Effector CD8-positive, alpha-beta T cell (primary cell): ENCODE measurements around the gene CEP89.
"Not testable (repeated sequence)": the region's sequence is repeated elsewhere in the genome, so short reads cannot be mapped to it uniquely, and the experiment has no call there.

ENCODE experiments used
- DNase-seq: peaks from one replicate; lab custom pipeline; 2025; lab: John Stamatoyannopoulos, UW

Gene CEP89

DNA sequence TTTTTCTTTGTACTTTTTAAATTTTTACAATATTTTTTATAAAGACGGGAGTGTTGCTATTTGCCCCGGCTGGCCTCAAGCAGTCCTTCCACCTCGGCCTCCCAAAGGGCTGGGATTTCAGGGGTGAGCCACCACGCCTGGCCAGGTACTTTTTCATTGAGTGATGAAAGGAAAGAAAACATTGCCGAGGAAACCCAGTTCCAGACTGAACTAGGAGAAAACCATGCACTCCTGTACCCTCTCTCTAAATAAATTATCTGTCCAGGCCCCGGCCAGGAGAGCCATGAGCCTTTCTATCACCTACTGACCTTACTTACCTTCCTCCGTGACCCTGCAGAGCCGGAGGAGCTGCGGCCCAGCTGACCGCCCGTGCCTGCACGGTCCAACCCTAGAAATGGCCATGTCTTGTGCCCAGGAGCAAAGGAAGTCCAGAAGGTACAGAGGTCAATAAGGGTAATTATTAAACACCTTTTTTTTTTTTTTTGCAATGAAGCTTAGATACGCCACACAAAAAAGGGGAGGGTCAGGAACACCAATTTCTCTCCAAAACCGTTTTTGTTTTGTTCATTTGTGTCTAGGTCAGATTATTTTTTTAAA lies 102.3 kb downstream of the CEP89 start, which contains the start of gene SLC7A9:
TSS of gene SLC7A9 (minus strand) at position 399 of the 597 bp plus-strand sequence. CDS start 1,233 bp downstream, outside the sequence.
- no peak for DNase-seq

GRCh38 chr19:32868206-32868950 lies 103.4 kb downstream of the CEP89 start:
- DNase-seq, result no peak

DNA sequence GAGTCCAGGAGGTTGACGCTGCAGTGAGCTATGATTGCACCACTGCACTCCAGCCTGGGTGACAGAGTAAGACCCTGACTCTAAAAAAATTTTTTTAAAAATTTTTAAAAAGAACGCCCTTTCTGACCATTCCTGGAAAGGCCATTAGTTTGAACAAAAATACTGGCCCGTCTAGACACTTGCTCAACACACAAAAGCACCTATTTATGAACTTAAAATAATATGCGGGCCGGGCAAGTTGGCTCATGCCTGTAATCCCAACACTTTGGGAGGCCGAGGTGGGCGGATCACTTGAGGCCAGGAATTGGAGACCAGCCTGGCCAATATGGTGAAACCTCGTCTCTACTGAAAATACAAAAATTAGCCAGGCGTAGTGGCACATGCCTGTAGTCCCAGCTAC lies 104.3 kb downstream of the CEP89 start:
- DNase-seq, result not testable (repeated sequence)

GRCh38 chr19:32866564-32867265 lies 105.0 kb downstream of the CEP89 start:
- no peak for DNase-seq

DNA sequence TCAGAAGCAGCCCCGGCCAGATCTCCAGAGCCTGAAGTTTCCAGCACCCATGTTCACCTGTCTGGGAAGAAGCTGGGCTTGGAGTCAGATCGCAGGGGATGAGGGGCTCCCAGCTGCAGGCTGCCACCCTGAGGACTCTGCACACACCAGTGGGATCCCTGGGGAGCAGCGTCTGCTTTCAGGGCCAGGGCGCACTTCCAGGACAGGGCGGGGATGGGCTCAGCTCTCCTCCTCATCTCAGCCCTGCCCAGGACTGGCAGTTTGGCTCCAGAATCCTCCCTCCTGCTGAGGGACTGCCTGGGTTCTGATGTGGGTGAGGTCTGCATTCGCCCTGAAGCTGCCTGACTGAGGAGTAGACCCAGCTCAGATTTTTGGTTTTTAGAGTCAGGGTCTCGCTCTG lies 105.7 kb downstream of the CEP89 start:
- DNase-seq, result no peak

- no peak for DNase-seq
Observed at GRCh38 chr19:32865326-32865725, 106.4 kb downstream of the CEP89 start.

DNA sequence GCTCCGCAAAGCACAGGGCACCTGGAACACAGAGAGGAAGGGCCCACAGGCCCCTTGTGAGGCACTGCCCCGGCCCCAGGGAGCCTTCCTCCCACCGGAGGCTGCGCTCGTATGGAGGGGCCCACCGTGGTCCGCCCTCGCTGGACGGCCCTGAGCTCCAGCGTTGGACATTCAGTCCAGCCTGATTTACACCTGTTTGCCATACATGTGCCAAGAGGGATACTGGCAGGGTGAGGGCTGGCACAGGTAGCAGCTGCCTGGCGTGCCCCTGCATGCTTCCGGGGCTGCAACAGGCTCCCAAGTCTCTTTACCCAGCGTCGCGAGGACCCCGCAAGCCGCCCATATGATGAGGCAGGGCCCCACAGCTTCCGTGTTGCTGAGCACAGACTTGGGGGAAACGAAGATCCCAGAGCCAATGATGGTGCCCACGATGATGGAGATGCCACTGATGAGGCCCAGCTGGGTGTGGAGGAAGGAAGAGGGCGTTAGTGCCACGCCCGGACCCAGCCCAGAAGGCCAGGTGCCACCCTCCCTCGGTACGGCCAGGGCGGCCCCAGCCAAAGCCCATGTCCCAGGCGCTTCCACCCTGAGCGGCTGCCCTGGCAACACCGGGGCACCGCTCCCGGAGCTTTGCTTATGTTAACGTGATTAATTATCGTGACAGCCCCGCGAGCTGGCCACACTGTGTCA lies 107.3 kb downstream of the CEP89 start:
- DNase-seq, result no peak

DNA sequence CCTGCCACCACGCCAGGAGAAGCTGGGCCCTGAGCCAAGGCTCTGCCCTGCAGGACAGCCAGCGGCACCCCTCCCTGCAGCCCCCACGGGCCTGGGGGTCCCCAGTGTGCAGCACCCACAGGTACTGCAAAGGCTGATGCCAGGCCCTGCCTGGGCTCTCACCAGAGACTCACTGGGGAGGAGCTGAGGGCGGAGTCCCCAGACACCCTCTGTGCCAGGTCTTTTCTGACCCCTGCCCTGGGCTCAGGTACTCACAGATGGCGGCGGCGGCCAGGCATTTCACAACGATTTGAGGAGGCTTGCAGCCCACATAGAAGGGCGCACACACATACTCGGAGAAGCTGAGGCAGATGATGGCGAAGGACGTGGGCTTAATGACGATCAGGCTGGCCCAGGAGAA lies 107.9 kb downstream of the CEP89 start:
- DNase-seq, result no peak

DNA sequence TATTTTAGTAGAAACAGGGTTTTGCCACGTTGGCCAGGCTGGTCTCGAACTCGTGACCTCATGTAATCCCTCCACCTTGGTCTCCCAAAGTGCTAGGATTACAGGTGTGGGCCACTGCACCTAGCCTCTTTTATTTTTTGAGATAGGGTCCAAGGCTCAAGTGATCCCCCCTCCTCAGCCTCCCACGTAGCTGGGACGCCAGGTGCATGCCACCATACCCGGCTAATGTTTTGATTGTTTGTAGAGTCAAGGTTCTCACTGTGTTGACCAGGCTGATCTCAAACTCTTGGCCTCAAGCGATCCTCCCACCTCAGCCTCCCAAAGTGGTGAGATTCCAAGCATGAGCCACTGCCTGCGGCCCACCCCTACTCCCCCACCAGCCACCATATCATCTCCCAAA lies 108.5 kb downstream of the CEP89 start:
- no peak for DNase-seq

DNA sequence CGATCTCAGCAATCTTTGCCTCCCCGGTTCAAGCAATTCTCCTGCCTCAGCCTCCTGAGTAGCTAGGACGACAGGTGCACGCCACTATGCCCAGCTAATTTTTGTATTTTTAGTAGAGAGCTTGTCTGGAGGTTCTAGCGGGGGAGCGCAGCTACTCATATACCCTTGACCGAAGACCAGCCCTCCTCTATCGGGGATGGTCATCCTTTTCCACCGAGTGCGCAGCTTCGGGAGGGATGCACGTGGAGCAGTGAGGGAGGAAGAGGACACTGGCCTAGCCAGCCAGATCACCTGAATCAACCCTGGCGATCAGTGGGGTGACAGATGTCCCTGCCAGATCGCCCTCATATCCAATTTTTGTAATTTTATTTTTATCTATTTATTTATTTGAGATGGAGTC lies 109.0 kb downstream of the CEP89 start:
- no peak for DNase-seq

DNA sequence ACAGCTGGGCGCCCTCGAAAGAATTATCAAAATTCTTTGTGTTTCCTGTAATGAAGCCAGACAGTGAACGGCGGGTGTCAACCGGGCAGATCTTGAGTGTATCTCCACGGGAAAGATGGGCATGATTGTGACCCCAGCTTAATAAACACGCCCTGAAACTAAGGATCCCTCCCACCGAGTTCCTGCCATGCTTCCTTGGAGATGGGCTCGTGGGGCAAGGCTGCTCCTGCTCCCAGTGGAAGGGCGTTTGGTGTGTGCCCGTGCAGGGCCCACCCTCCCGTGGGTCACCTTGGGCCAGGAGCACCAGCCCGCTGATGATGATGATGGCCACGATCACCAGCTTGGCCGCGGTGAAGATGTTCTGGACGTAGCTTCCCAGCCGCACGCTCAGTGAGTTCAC lies 109.6 kb downstream of the CEP89 start:
- DNase-seq, result no peak

- DNase-seq, result no peak
Observed at GRCh38 chr19:32861596-32861995, 110.2 kb downstream of the CEP89 start.

- no peak for DNase-seq
Observed at GRCh38 chr19:32859591-32859990, 112.2 kb downstream of the CEP89 start.

DNA sequence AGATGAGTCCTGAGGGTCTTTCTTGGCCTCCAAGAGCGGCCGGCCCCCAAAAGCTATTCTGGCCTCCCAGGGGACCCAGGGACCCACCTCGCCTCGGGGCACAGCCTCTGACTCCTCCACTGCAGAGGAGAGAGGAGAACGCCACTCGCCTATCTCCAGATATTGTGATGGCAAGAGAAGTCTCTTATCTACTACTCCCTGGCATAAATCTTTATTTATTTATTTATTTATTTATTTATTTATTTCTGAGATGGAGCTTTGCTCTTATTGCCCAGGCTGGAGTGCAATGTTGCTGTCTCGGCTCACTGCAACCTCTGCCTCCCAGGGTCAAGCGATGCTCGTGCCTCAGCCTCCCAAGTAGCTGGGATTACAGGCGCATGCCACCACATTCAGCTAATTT lies 113.2 kb downstream of the CEP89 start:
- no peak for DNase-seq

DNA sequence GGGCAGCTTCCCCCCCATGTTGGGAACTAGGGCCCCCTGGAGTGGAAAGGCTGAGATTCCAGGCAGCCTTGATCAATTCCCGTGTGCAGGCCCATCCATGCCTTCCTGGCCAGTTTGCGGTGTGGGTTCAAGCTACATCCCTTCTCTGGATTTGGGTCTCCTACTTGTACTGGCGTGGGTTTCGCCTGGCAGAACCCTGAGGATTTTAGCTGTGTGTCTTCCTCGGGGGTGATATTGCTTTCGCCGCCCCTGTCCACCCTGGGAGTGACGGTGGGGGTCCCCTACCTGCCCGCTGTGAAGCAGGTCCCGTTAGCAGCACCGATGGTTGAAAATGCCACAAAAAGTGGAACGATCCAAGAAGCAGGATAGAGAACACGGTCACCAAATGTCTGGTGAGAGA lies 113.6 kb downstream of the CEP89 start:
- DNase-seq, result no peak

DNA sequence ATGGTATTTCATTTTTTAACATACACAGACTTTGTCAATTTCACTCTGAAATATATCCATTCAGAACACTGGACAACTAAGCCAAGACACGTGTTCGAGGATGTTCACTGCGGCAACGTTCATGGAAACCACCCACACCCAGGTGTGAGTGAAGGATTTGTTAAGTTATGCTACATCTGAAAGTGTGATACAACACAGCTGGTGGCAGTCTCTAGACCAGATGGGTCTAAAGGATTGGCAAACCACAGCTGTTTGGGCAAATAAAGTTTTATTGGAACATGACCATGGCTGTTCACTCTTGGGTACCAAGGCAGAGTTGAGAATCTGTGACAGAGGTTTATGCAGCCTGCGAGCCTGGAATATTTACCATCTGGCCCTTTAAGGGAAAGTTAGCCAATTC lies 114.2 kb downstream of the CEP89 start:
- no peak for DNase-seq

GRCh38 chr19:32856818-32857217 lies 114.9 kb downstream of the CEP89 start:
- DNase-seq, result not testable (repeated sequence)

GRCh38 chr19:32852216-32852615 lies 119.5 kb downstream of the CEP89 start:
- DNase-seq, result no peak

GRCh38 chr19:32848035-32848434 lies 123.7 kb downstream of the CEP89 start:
- DNase-seq, result not testable (repeated sequence)

DNA sequence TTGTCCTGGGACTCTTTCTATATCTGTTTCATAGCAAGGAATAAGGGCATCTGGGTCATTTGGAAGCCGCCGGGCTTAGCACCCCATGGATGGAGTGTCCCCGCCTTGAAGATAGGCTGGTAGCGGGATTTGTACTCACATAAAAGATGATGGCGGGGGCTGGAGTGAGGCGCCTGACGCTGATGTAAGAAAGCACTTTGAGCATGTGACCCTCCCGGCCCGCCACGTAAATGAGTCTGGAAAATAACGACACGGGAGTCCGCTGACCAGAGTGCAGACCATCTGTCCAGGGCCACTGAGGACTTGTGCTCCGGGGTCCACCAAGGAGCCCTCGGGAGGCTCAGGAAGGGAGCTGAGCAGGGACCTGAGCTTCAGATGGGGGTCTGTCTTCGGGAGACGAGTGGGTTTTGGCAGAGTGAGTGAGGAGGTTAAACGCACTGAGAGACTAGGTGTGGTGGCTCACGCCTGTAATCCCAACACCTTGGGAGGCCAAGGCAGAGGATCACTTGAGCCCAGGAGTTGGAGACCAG lies 128.0 kb downstream of the CEP89 start:
- DNase-seq, result no peak

- DNase-seq, result no peak
Observed at GRCh38 chr19:32842061-32842460, 129.7 kb downstream of the CEP89 start.

DNA sequence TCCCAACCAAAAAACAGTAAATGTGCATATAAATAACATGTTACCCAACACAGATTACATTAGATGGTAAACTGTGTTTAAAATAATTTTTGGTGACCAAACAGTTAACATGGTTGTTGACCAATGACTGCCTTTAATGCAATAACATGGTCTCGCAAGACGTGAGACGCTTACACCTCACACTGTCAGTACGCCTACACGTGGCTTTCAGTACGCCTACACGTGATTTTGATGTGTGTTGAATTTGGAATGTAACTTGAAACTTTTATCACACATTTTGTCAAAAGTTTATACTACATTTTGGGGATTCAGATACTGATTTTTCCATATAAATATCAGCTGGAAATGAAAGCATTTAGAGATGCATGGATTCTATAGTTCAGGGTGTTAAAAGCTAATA lies 134.2 kb downstream of the CEP89 start:
- DNase-seq, result no peak
